Measurements from ENCODE around the gene DOHH.
"Not testable (repeated sequence)": the region's sequence is repeated elsewhere in the genome, so short reads cannot be mapped to it uniquely, and the experiment has no call there.

DOHH gene

GRCh38 chr19:3518659-3519058, 18.2 kb upstream of the DOHH start:
- no peak for DNase-seq

- DNase-seq, result no peak
Observed at GRCh38 chr19:3518255-3518654, 17.8 kb upstream of the DOHH start.

GRCh38 chr19:3517638-3518037, 17.2 kb upstream of the DOHH start:
- no peak for DNase-seq

DNA sequence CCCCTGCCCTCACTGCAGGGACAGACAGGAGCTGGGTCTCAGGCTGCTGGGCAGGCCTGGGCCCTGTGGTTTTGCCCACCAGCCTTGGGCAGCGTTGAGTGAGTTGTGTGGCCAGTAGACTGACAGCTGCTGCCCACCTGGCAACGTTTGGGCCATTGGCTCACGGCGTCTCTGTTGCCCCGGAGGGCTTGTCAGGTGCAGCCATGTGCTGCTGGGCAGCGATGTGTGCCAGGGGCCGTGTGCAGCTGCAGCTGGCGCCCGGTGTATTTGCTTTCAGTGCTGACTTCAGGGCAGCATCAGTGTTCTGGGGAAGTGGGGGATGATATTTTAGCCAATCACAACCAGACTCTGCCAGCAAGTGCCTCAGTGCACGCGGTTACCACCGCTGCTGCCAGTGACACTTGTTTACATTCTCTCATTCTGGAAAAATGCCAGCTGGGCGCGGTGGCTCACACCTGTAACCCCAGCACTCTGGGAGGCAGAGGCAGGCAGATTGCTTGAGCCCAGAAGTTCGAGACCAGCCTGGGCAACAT, 16.3 kb upstream of the DOHH start:
- DNase-seq, result no peak

GRCh38 chr19:3515891-3516422, 15.5 kb upstream of the DOHH start:
- no peak for DNase-seq

GRCh38 chr19:3514930-3515329, 14.5 kb upstream of the DOHH start:
- no peak for DNase-seq

DNA sequence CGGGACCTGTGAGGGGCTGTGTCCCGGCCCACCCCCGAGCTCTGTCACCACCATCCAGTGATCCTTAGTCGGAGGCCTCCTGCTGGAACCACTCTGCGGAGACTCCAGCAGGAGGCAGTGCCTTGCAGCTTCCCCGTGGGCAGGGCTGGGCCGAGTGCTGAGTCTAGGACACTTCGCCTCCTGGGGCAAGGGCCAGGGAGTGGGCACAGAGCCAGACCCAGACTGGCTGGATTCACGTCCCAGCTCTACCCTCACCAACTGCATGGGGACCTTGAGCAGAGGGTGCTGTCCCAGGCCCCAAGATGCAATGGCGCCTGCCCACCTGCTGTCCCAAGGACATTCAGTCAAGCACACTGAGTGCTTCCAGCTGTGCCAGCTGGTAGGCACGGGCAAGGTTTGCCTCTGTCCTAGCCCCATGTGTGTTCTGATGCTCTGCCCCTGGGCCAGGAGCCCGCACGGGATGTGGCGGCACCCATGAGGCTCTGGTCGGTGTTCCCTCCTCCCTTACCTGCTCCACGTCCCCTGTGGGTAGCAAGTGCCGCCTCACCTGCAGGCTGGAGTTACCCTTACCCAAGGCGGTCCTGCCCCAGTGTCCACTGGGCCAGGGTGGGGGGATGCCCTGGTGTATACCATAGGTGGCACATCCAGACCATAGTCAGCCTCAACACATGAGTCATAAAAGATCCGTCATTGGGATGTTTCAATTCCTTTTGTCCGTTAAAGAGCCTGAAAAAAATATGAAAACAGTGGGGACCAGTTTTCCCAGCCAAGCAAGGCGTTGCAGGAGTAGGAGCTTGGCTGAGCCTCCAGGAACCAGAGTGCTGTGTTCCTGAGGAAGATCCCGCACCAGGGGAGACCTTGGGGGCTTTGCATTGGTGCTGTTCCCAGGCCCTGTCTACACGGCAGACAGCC, 13.0 kb upstream of the DOHH start:
- DNase-seq, result no peak

DNA sequence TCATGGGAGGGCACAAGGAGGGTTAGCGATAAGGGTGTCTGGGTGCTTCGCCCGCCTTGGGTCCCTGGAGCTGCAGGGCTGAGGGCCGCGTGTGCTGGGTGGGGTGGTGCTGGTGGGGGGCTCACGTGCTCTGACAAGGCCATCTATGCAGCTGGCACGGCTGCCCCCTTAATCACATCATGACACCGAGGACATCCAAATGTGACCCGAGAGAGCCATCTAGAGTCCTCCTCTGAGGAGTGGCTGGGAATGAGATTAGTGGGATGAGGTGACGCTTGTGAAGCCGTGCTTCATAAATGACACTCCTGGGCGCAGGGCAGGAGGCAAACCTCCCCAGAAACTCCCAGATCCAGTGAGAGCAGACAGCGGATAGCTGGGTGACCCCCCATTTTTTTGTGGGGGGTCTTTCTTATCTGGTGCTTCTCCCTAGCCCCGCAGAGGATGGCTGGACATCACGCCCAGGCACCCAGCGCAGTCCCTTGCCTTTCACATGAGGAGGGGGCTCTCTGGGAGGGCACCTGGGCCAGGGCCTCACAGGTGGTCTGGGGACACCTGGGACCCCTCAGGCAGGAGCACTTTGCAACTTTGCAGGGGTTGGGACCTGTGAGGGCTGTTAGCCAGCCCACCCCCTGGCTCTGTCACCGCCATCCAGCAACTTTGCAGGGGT, 12.2 kb upstream of the DOHH start:
- DNase-seq, result no peak

- DNase-seq, result no peak
Observed at GRCh38 chr19:3511506-3512251, 11.2 kb upstream of the DOHH start.

DNA sequence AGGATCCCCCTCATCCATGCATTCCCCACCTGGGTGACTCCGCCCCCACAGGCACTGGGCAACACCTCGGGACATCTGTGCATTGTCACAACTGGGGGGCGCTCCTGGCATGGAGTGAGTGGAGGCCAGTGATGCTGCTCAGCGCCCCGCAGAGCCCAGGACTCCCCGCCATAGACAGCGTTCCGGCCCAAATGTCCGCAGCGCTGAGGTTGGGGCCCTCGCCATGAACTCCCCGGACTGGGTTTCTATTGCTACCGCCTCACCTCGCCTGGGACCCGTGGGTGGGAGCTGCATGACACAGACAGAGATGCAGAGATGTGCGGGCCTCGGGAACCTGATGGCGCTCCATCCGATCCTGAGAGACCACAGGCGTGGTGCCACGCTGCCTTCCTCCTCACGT, 10.3 kb upstream of the DOHH start:
- DNase-seq, result no peak

DNA sequence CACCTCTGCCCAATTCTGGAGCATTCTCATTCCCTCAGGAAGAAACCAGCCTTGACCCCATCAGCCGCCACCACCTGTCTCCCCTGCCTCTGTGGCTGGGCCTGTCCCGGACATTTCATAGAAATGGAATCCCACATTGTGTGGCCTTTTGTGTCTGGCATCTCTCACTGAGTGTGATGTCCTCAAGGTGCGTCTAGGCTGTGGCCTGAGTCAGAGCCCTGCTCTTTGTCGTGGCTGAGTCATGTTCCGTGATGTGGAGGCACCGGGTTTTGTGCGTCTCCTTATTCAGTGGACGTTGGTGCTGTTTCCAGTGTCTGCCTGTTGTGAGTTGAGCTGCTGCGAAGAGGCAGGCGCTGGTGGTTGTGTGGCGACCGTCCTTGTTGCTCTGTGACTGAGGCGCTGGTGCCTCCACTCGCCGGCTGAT, 9.1 kb upstream of the DOHH start:
- DNase-seq, result no peak

DNA sequence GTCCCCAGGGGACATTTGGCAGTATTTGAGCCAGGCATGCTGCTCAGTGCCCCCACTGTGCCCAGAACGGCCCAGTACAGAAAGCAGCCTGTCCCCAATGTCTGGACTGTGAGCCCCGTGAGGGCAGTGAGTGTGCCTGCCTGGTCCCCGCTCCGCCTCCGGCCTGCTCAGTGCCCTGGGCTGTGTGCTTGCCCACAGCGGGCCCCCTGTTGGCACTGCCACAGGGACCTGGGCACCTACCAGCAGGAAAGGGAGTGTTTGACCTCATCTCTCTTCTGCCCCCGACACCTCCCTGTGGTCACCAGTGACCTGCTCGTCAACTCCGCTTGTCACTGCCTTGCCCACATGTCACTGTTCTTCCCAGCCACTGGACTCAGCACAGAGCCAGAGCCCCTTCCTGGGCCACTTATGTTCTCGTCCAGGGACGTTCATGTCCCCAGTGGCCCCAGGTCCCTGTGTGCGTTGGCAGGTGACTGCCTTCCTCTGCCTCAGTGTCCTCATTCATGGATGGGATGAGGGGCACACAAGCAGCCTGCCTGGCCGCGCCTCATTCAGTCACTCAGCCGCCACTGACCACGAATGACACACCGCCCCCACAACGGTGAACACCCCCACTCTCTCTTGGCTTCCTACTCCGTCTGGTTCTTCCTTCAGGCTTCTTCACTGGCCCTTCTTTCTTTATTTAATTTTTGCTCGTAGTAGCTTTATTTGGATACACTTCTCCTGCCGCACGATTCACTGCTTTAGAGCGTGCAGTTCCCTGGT, 8.5 kb upstream of the DOHH start:
- DNase-seq, result no peak

GRCh38 chr19:3508121-3508661, 7.7 kb upstream of the DOHH start:
- DNase-seq, result not testable (repeated sequence)

DNA sequence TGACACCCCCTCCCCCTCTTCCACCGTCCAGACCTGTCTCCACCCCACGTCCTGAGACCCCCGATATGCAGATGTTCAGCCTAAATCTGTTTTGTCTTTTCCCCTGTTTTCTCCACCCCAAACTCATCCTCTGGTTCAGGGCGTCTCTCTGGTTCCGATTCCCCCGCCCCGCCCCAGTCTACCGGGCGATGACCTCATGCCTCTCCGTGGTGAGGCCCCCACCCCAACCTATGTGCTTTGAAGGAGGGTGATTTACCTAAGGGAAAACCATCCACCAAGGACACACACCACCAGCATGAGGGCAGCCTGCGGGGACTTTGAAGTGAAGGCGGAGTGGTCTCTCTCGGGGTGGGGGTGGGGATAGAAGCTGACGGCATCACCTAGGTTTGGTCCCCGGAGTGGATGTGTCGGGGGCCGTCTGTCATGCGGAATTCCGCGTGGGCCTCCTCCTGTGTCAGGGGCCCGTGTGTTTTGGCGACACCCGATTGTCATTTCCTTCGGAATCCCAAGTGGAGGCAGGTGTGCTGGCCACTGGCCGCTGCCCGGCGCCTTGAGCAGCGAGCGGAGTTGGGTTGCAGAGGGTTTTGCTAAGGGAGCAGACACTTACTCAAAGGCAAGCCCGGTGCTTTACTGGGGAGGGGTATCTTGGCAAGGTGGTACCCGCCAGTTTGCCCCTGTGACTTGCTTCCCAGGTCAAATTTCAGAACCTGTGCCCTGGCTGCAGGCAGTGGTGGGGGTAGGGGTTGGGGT, 7.1 kb upstream of the DOHH start:
- DNase-seq, result no peak

GRCh38 chr19:3506384-3507340, 6.2 kb upstream of the DOHH start:
- DNase-seq, result no peak

DNA sequence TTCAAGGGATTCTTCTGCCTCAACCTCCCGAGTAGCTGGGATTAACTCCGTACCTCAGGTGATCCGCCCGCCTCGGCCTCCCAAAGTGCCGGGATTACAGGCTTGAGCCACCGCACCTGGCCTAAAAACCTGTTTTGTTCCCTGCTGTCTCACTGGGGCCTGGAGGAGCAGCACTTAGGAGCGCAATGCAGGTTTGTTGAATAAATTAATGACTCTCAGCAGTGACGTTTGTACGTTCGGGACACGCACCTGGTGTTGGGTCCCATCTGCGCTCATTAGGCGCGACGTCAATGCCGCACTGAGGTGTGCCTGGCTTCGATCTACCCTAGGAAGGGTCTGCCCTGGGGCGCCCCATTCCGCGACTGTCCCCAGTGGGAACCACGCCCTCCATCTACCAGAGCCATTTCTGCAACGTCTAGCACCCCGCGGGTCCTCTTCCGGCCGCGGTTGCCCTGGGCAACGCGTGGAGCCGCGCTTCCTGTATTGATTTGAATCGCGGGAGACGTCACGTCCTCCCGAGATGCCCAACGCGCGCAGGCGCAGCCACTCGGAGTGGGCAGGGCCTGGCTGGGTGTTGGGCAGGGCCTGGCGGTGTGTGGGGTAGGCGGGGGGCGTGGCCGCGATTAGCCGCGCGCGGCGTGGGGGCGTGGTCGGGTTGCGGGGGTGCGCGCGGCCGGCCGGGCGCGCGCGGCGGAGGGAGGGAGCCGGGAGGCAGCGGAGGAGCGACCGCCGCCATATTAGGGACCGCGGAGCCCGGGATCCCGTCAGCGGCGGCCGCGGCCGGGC, 5.3 kb upstream of the DOHH start, which contains the start of gene FZR1:
FZR1 (plus strand) TSS at position 714 of the 786 bp plus-strand sequence. CDS start 16,679 bp downstream, outside the sequence.
- DNase-seq, result peak; percentile 90 to 93

GRCh38 chr19:3504735-3505134, 4.3 kb upstream of the DOHH start:
- DNase-seq, result no peak

- DNase-seq, result no peak
Observed at GRCh38 chr19:3503036-3503572, 2.6 kb upstream of the DOHH start.

GRCh38 chr19:3501780-3502179, 1.3 kb upstream of the DOHH start:
- no peak for DNase-seq

Measured in AML-193 (cell line).